OCI-LY3 (cell line): Measurements from ENCODE around the gene LEMD3.

Experiments used
- H2AFZ ChIP-seq: fragments of 200-600, 300-600 bp; shearing (Covaris generic); 2 replicates; pipeline ENCODE4 v1.6.0; 2014; ENCODE audit warnings: antibody characterized with exemption, low read depth, low read length
- H3K27ac ChIP-seq: fragments of 200-600, 300-600 bp; sonication (generic); 2 replicates; pipeline ENCODE4 v1.5.1; 2014; ENCODE audit warnings: mild to moderate bottlenecking, low read length, moderate library complexity, mixed read lengths
- H3K27me3 ChIP-seq: fragments of 200-600, 300-600 bp; sonication (generic); 2 replicates; pipeline ENCODE4 v1.6.1; 2014; ENCODE audit warnings: low read depth, low read length, mixed read lengths
- H3K36me3 ChIP-seq: fragments of 200-600, 300-600 bp; sonication (generic); replicated peaks from 2 replicates; pipeline ENCODE3; 2014; ENCODE audit warnings: low read depth, low read length, mixed read lengths
- H3K4me1 ChIP-seq: fragments of 300-600, 200-600 bp; sonication (generic); 2 replicates; pipeline ENCODE4 v1.6.1; 2014; ENCODE audit warnings: low read length, mixed read lengths
- H3K4me2 ChIP-seq: fragments of 200-600, 300-600 bp; sonication (generic); 2 replicates; pipeline ENCODE4 v1.6.1; 2014; ENCODE audit warnings: low read length, mixed read lengths
- H3K4me3 ChIP-seq: fragments of 300-600, 200-600 bp; sonication (generic); 2 replicates; pipeline ENCODE4 v1.5.1; 2014; ENCODE audit warnings: antibody characterized with exemption, mild to moderate bottlenecking, low read length, moderate library complexity
- H3K79me2 ChIP-seq: fragments of 300-600, 200-600 bp; shearing (Covaris generic); 2 replicates; pipeline ENCODE4 v1.6.1; 2014; ENCODE audit warnings: mild to moderate bottlenecking, low read length, mixed read lengths
- H3K9ac ChIP-seq: fragments of 300-600, 200-600 bp; shearing (Covaris generic); 2 replicates; pipeline ENCODE4 v1.6.0; 2014; ENCODE audit warnings: mild to moderate bottlenecking, low read length, moderate library complexity
- H3K9me3 ChIP-seq: fragments of 200-600, 300-600 bp; shearing (Covaris generic); 2 replicates; pipeline ENCODE4 v1.6.1; 2014; ENCODE audit warnings: low read length, mixed read lengths; ENCODE audit not compliant: insufficient read depth
- H4K20me1 ChIP-seq: fragments of 200-600, 300-600 bp; sonication (generic); 2 replicates; pipeline ENCODE4 v1.6.1; 2016; ENCODE audit warnings: low read length, mixed read lengths; ENCODE audit not compliant: insufficient read depth
- EZH2phosphoT487 ChIP-seq: fragments of 200-600 bp; shearing (Covaris generic); IDR thresholded peaks from 2 replicates; pipeline ENCODE4 v1.6.1; 2018; ENCODE audit warnings: antibody characterized with exemption, mixed run types, low read depth
- TF ChIP-seq, protein P1 (sequence below): fragments of 200-600, 300-600 bp; sonication (generic); IDR thresholded peaks from 2 replicates; pipeline ENCODE4 v1.5.1; 2014; ENCODE audit warnings: antibody characterized with exemption, low read length, low read depth

LEMD3 gene

DNA sequence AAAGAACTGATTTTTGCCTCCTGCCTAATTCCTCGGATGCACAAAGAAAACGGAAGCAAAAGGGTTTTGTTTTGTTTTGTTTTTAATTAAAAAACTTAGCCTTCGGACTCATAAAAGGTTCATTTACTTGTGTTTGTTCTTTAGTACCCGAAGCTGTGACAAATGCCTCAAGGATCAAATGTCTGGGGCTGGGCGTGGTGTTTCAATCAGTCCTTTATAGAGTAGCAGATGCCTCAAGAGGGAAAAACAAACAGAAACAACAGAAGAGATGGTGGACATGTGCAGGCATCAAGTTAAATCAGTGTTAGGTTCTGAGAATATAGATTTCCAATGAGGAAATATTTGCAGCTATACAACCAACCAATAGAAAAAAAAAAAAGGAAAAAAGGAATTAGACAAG, 46.7 kb upstream of the LEMD3 start:
- Histone ChIP-seq H3K9ac (no peak overlapping the region), H4K20me1 (no peaks in the 10 kb centered on the region), H3K27me3 (peaks cover 39% of the 10 kb centered on the region), H3K4me2 (no peak overlapping the region), H3K36me3 (no peaks in the 10 kb centered on the region), H3K4me3 (no peak overlapping the region), H3K79me2 (no peaks in the 10 kb centered on the region), H3K9me3 (no peaks in the 10 kb centered on the region), H3K27ac (no peak overlapping the region), H3K4me1 (peaks cover 8% of the 10 kb centered on the region), H2AFZ (no peak overlapping the region)
- TF ChIP-seq EZH2phosphoT487 = no peak
- TF ChIP-seq, protein P1, sequence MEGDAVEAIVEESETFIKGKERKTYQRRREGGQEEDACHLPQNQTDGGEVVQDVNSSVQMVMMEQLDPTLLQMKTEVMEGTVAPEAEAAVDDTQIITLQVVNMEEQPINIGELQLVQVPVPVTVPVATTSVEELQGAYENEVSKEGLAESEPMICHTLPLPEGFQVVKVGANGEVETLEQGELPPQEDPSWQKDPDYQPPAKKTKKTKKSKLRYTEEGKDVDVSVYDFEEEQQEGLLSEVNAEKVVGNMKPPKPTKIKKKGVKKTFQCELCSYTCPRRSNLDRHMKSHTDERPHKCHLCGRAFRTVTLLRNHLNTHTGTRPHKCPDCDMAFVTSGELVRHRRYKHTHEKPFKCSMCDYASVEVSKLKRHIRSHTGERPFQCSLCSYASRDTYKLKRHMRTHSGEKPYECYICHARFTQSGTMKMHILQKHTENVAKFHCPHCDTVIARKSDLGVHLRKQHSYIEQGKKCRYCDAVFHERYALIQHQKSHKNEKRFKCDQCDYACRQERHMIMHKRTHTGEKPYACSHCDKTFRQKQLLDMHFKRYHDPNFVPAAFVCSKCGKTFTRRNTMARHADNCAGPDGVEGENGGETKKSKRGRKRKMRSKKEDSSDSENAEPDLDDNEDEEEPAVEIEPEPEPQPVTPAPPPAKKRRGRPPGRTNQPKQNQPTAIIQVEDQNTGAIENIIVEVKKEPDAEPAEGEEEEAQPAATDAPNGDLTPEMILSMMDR = no peak

DNA sequence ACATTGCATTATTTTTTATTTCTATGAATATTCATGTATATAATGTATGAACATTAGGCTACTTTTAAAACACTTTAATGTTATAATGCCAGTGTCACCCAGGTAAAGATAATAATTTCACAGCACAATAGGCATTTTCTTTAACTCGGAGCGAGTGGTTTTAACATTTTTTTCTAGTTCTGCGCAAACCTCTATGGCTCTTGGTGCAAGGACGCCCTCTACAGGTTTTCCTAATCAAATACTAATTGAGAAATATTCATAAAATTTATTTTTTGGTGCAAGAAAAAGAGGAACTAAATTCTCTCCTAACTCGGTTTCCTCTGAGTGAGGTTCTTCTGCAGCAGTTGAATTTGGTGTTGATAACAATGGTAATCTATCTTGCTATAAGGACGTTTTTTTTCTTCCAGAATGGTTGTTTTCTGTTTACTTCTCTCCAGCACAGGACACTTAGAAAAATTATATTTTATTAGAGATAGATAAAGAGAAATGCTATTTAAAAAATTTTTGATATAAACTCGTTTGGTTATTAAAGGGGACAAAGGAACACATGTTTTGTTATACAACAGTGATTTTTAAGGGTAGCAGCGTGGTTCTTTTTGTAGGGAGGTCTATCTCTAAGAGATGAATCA, 45.8 kb upstream of the LEMD3 start:
- Histone ChIP-seq H3K36me3 (no peaks in the 10 kb centered on the region), H3K79me2 (no peaks in the 10 kb centered on the region), H4K20me1 (no peaks in the 10 kb centered on the region), H3K9ac (no peak overlapping the region), H2AFZ (no peak overlapping the region), H3K9me3 (no peaks in the 10 kb centered on the region), H3K27me3 (peaks cover 37% of the 10 kb centered on the region), H3K4me1 (peaks cover 8% of the 10 kb centered on the region), H3K27ac (no peak overlapping the region), H3K4me3 (no peak overlapping the region), H3K4me2 (peak overlapping the region; percentile 47)
- TF ChIP-seq, protein P1 = peak; percentile 73
- no peak for TF ChIP-seq EZH2phosphoT487

DNA sequence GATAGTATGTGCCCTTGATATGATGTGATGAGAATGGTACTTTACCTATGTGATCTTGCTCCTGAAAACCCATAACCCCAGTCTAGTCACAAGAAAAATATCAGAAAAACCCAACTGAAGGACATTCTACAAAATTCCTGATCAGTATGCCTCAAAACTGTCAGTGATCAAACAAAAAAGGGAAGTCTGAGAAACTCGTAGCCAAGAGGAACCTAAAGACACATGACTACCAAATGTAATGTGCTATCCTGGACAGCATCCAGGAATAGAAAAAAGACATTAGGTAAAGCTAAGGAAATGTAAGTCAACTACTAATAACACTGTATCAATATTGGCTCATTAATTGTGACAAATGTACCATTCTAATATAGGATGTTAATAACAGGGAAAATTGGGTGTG, 44.1 kb upstream of the LEMD3 start:
- Histone ChIP-seq H3K4me1 (peaks cover 8% of the 10 kb centered on the region), H3K9ac (no peak overlapping the region), H3K4me3 (no peak overlapping the region), H3K27me3 (peaks cover 23% of the 10 kb centered on the region), H2AFZ (no peak overlapping the region), H3K4me2 (no peak overlapping the region), H3K27ac (no peak overlapping the region), H3K9me3 (no peaks in the 10 kb centered on the region), H3K79me2 (no peaks in the 10 kb centered on the region), H3K36me3 (no peaks in the 10 kb centered on the region), H4K20me1 (no peaks in the 10 kb centered on the region)
- TF ChIP-seq, protein P1 = no peak
- no peak for TF ChIP-seq EZH2phosphoT487

DNA sequence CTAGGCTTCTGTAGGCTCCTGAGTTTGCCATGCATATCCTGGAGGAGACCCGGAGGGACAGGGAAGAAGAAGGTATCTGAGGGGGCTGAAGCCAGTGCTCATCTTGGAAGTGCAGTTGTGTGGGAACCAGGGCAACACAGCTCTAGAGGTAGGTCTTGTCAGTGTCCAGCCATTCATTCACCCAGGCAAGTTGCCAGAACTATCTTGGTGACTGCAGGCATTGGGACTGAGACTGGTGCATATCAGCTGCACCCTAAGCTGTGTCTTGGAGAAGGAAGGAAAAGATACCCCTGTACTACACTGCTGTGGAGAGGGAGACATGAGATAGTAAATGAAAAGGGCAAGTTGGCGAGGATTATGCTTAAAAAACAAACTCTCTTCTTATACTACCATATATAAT, 43.4 kb upstream of the LEMD3 start:
- peaks cover 8% of the 10 kb centered on the region for H3K4me1 ChIP-seq
- no peak overlapping the region for H3K9ac ChIP-seq
- no peak for TF ChIP-seq EZH2phosphoT487
- TF ChIP-seq, protein P1 = no peak
- H3K4me2 ChIP-seq = no peak overlapping the region
- no peaks in the 10 kb centered on the region for H4K20me1 ChIP-seq
- no peak overlapping the region for H3K27ac ChIP-seq
- H3K27me3 ChIP-seq = peaks cover 23% of the 10 kb centered on the region
- no peaks in the 10 kb centered on the region for H3K36me3 ChIP-seq
- H3K79me2 ChIP-seq = no peaks in the 10 kb centered on the region
- no peak overlapping the region for H2AFZ ChIP-seq
- no peaks in the 10 kb centered on the region for H3K9me3 ChIP-seq
- H3K4me3 ChIP-seq = no peak overlapping the region
